Body of pancreas (tissue), 4 donors: ENCODE results near the gene TP53TG3F.
"Not testable (repeated sequence)": the region's sequence is repeated elsewhere in the genome, so short reads cannot be mapped to it uniquely, and the experiment has no call there.

Experiments used
- POLR2A ChIP-seq, 3 donors: fragments of 450-650 bp; IDR thresholded peaks; one replicate each; pipeline ENCODE4 v1.6.1; 2016; ENCODE audit warnings: antibody characterized with exemption in 3 of 3, mild to moderate bottlenecking in 2 of 3
- TF ChIP-seq, protein P1 (sequence below), 7 experiments: fragments of 450-650 bp in 4 of 7; fragments of 200-600 bp in 3 of 7; sonication (generic) in 3 of 7; IDR thresholded peaks; one replicate each; pipeline ENCODE4 v1.5.1; 2016 to 2019; ENCODE audit warnings: antibody characterized with exemption in 7 of 7

DNA sequence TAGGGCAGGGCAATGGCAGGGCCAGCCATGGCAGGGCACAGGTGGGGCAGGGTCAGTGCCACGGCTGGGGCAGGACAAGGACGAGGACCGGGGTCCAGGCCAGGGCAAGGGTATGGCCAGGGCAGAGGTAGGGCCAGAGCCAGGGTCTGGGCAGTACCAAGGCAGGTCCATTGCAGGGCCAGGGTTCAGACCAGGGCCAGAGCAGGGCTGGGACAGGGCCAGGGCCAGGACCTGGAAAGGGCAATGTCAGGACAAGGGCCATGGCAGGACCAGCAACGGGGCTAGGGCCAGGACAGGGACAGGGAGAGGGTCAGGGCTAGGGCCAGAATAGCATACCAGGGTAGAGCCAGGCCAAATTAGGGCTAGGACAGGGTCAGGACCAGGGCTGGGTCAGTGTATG, 47.8 kb downstream of the TP53TG3F start:
- TF ChIP-seq, protein P1, sequence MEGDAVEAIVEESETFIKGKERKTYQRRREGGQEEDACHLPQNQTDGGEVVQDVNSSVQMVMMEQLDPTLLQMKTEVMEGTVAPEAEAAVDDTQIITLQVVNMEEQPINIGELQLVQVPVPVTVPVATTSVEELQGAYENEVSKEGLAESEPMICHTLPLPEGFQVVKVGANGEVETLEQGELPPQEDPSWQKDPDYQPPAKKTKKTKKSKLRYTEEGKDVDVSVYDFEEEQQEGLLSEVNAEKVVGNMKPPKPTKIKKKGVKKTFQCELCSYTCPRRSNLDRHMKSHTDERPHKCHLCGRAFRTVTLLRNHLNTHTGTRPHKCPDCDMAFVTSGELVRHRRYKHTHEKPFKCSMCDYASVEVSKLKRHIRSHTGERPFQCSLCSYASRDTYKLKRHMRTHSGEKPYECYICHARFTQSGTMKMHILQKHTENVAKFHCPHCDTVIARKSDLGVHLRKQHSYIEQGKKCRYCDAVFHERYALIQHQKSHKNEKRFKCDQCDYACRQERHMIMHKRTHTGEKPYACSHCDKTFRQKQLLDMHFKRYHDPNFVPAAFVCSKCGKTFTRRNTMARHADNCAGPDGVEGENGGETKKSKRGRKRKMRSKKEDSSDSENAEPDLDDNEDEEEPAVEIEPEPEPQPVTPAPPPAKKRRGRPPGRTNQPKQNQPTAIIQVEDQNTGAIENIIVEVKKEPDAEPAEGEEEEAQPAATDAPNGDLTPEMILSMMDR (IDR thresholded peaks at IDR 0.05) = not testable (repeated sequence)
- TF ChIP-seq POLR2A (IDR thresholded peaks at IDR 0.05) = not testable (repeated sequence)
